GM18867 (cell line): Measurements from ENCODE around the gene PRIMA1.

Experiments
- ATAC-seq: cut with Tn5 transposase; IDR thresholded peaks from one replicate; pipeline ENCODE4 v1.9.1; 2021; ENCODE audit warnings: mild to moderate bottlenecking, moderate library complexity; ENCODE audit not compliant: unreplicated experiment

PRIMA1 gene

DNA sequence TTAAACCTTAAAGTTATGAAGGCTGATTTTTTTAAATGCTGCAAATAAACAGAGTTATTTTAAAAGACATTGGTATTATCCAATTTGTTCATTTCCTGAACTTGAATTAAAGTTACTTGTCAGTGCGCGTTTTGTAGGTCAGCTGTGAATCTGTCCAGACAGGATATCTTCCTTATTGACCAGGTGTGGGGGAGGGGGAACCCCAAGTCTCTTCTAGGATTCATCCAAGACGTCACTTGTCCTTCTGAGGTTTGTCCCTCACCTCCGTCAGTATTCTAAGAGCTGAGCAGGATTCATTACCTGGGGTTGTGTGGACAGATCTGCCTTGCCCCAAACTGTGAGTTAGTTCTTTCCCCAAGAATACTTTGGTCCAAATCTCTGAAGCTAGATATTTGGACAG lies 8.8 kb upstream of the PRIMA1 start:
- no peak for ATAC-seq

DNA sequence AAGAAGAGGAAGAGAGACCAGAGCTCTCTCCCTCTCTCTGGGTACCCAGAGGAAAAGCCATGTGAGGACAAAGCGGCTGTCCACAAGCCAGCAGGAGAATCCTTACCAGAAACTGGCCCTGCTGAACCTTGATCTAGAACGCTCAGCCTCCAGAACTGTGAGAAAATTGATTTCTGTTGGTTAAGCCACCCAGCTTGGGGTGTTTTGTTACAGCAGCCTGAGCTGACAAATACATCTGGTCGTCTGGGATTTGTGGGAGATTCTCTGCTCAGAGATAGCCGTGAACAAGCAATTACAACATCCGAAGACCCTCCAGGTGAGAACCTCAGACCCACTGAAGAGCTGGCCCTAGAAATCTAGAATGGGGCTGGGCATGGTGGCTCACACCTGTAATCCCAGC lies 6.5 kb upstream of the PRIMA1 start:
- no peak for ATAC-seq

DNA sequence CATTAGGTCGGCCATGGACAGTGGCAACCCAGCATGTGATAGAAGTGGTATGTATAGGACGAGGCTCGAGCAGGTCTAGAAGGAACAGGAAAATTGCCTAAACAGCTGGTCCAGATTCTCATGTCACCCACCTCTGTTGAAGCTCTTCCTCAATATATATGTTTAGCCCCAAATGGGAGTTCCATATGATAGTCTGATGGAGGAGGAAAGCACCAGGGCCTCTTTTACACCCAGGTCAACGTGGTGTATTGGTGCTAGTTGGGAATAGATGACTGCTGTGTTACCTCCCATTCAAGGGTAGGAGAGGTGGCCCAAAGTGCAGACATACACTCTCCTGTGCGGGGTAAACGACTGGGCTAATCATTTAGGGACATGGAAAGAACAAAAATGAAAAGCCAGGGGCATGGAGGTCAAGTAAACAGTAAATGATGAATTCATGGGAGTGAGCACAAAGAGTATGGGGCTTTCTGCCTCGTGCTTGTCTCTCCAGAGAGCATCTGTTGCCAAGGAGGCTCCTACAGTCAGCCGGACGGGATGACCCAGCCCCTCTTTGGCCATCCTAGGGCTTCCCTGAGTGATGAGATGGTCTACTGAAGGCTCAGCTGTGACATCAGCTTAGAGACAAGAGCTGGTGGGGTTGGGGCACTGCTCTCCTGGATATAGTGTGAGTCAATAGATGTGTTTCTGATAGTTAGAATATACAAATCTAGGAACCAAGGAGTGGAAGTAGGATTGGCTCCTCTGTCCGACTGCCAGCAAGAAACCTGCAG lies 5.5 kb upstream of the PRIMA1 start:
- no peak for ATAC-seq

DNA sequence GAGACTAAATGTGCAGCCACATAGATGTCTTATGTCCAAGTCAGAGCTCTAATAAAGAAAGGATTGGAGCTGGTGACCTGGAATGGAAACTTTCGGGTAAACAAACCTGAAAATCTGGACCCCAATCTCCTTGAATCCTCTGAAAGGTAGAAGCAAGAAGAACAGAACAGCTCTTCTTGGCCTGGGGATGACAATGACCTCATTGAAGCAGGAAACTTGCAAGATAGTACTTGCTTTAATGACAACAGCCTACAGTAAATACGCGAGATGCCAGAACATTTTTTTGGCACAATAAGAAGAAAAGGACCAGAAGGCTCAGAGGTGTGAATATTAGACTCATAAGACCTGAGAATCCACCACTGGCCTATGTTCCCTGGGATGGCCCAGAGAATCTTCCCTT lies 4.1 kb upstream of the PRIMA1 start:
- no peak for ATAC-seq

DNA sequence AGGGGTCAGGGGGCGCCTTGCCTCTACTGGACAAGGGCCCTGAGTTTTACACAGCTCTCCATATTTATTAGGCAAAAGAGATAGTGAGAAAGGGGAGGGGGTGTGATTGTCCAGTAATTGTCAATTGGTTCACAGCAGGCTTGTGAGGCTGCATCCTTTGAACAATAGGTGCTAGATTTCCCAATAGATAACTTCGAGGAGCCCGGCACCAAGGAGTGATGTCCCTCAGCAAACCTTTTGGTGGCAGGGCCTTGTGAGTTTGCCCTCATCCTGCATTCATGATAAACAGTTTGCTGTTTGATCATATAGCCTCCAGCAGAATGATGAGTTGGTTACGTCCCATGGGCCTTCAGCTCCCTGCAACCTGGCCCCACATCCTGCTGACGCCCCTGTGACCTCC lies 2.7 kb upstream of the PRIMA1 start:
- ATAC-seq: no peak

DNA sequence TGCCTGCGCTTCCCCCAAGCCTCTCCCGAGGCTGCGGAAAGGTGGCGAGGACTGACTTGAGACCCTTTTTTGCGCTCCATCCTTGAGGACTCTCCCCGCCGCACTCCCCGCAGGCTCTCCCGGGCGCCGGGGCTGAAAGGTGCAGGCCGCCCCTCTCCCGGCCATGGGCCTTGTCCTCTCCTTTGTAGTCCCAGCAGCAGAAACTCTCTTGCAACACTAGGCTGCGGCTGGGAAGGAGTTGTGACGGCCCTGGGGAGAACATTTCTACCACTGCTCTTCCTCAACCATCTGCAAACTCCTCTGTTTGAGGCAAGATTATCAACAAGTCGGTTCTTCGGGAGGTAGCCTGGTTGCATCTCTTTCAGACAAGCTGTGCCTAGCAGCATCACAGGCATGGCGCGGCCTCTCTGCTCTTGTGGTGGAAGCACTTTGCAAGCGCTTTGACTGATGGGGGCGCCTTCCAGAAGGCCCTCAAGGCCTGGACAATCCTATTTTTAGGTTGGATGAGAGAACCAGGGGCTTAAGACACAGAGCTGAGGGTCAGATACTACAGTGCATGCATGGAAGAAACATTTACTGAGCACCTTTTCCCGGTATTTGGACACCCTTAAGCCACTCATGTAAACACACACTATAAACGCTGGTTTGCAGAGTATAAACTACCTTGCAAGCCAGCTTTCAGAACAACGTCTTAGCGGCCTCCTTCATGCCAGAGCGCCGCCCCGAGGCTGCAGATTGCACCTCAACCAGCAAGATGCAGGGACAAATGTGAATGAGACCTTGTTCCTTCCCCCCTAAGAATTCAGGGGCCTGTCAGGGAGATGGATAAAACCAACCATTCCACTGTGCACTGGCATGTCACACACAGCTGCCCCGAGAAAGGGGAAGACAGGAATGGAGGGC lies 1.2 kb upstream of the PRIMA1 start:
- ATAC-seq: no peak

DNA sequence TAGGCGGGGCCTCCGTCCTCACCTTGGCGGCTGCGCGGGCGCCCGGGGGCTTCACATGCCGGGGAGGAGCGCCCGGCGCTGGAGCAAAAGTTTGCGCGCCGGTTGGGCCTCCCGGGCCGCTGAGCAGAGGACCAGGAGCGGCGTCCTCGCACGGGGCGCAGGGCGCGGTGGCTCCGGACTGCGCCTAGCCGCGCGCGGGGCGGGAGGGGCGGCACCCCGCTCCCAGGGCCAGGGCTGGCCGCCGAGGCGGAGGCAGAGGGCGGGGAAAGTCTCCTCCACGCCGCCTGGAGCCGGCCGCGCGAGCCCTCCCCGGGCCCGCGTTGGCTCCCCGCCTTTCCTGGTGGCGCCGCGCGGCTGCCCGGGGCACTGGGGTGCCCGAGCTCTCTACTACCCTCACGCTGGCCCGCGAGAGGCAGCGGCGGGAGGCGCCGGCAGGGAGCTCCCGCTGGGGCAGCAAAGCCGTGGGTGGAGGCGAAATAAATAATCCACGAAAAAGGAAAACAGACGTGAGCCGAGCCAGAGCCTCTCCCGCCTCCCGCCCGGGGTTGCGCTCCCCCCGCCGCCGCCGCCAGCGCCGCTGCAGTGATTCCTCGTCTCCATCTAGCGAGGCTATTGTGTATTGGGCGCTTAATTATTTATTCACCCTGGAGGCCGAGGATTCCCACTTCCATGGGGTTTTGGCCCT lies 400 bp upstream of the PRIMA1 start:
- ATAC-seq: no peak

DNA sequence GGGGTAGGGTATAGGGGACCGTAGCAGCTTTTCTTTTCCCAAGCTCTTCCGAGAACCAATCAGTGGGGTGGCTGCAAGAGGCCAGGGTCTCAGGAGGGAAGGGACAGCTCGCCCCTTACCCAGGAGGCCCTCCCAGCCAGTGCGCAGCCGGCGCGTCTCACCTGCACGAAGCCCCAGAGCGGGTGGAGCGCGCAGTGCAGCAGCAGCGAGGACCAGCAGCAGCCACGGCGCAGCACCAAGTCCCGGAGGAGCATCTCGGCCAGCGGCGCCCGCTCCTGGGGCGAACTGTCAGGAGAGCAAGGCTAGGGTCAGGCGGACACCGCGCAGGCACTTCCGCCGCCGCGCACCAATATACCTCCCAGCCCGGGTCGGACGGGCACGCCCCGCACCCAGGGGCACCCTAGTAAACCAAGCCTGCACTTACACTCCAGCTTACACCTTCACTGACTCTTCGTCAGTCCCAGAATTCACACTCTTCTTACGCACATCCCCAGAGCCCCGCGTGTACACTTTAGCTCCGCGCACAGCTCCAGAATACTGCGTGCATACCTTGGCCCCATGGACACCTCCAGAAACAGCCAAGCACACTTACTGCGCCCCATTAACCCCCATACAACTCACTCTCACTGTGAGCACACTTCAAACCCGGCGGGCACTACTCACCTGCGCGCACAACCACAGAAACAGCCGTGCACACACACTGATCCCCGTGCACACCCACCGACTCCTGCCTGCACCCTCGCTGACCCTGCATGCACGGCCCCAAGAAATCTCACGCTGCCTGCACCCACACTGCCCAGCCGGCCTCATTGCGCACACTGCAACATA lies 606 bp downstream of the PRIMA1 start:
- ATAC-seq: no peak

DNA sequence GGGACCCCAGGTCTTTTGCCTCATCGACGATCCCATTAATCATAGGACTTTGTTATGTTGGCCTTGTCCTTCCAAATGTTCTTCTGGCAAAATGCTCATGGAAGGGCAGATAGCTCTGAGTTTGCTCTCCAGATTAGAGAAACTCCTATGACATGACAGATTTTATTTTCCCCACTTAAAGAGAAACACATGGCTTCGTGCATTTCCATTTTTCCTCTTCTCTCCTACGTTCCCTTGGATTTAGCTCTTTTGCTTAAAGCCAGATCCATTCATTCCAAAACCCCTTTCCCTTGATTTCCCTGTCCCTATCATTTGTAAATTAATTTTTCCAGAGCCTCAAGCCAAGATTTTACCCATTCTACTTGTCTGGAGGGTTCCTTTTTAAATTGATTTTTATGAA lies 2.9 kb downstream of the PRIMA1 start:
- ATAC-seq: no peak

DNA sequence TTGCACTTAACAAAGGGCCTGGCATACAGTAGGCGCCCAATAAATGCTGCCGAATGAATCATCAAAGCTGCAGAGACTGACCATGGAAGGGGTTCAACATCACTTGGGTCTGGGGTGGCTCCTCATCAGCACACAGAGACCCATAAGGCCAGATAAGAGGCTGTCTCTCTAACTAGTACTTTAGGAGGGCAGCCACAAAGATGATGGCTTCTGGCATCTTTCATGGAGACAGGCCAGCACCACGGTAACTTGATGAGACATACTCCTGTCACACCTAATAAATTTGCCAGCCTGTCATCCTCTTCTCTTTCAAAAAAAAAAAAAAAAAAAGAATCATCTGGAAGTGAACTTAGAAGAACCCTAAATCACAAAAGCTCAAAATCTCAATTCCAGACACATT lies 3.4 kb downstream of the PRIMA1 start:
- no peak for ATAC-seq

DNA sequence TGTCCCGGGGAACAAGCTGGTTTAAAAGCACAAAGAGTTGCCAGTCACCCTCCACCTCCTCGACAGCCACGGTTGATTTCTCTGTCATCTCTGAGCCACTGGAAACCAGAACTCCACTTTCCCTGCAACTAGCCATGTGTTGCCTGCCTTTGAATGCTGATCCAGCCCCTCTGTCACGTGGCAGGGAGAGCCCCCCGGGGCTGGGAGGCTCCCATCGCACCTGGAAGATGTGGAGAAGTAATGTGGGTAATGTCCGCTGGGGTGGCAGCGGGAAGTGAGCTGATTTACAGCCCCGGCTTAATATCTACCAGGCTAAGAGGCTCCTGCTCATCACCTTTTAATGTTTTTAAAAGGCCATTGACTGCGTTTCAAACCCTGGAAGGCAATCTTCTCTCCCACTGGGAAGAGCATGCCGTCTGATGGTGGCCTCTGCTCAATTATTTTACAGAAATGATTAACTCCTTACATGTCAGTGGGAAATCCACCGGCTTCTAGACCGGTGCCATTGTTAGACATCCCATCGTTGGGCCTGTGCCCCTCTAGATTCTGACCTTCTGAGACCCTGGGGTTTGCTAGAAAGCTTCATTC lies 7.4 kb downstream of the PRIMA1 start:
- no peak for ATAC-seq

DNA sequence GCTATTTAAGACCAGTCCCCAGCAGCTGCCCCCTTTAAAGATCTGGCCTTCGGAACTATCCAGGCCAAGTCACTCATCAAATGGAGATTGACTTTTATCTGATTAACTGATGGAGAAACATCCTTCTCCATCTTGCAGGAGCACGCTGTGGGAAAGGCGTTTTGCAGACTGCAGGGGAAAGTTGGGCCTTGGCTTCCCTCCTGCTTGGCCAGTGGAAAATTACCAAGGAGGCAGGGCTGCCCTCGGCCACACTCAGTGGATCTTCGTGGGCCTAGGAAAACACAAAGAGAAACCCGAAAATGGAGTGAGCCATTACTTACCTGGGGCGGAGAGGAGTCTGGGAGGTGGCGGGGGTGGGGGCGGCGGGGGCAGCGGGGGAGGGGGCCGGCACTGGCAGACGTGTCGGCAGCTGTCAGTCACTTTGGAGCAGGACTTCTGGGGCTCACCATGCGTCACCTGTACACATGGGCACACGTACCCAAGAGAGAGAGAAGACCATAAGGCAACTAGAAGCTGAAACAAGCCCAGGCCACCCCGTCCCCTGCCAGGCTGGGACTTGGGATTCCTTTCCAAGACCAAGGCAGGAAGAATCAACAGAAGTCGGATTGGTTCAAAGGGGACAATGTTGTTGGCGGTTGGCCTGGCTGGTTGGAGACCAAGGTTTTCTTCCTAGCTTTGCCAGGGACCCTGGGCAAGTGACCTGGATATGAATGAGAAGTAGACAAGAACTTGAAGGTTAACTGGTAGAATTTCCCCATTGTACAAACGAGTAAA lies 9.2 kb downstream of the PRIMA1 start:
- no peak for ATAC-seq

DNA sequence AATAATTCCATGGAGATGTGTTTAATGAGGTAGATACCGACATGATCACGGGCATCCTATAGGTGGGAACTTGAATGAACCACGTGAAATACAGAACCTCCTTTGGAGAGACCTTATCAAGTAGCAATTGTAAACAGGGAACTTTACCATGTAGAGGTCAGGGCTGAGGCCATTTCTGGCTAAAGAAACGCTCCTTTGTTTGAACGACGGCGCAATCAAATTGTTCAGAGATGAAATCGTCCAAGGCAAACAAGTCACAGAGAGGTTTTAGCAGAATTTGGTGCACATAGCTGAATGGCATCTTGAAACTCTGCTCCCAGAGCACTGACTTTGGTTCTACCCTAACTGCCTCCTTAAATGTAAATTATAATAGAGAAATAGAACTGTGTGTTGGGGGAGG lies 9.8 kb downstream of the PRIMA1 start:
- no peak for ATAC-seq

DNA sequence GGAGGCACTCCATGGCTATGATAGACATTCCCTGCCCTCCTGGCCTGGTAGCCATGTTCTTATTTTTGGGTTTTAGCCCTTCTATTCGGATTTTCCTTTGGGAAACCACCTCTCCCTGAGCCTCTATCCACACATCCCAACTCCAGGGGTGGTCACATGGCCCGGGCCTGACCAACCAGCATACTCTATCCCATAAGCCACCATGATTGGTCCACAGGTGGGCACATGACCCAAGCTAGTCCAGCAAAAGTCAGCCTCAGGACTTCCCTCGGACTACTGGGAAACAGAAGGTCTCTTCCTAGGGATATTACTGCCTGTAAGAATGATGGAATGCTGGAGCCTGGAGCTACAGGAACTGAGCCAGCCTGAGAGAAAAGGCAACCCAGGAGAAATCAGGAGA lies 12.5 kb downstream of the PRIMA1 start:
- ATAC-seq: no peak

DNA sequence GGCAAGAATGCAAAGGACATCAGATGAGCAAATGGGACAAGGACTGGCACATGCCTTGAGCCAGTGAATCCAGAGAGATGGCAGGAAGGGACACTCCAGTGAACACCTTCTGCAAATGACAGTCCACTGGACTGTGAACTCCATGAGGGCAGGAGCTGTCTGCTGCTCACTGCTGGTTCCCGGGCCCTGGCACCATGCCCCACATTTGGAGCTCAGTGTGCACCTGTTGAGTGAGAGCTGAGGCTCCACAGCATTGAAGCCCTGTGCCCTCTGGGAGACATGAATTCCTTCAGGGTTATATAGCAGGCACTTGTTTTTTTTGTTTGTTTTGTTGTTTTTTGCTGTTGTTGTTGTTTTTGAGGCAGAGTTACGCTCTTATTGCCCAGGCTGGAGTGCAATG lies 13.1 kb downstream of the PRIMA1 start:
- ATAC-seq: no peak

DNA sequence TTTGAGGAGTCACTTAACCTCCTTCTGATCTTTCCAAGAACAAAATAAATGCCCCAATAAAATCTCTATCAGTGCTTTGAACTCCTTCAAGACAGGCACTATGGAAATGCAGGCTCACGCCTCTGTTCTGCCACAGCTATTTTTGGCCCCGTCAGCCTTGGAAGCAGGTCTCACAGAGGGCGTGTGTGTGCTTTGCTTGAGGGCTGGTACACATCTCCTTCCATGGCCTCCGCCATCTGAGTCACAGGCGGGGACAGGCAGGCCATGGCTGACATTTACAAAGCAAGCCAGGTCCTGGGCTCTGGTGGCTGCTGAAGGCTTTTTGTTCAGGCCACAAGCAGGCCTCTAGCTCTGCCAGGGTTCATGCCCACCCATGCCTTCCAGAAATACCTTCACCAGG lies 16.0 kb downstream of the PRIMA1 start:
- ATAC-seq: no peak

DNA sequence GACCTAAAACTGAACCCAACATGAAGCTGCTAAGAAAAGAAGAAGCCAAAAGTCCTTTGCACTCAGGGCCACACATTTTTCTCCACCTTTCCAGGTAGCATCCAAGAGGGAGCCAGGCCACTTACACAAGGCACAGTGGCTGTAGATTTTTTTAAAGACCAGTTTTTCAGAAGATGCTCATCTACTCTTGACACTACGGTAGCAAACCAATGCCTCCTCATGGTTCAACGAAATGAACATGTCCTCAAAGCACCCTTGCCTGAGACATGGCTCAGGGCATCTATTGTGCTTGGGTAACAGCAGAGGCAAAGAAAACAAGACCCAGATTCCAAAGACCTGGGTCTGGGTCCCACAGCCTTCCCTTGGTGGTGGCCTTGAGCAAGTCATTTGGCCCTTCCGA lies 22.3 kb downstream of the PRIMA1 start:
- no peak for ATAC-seq

DNA sequence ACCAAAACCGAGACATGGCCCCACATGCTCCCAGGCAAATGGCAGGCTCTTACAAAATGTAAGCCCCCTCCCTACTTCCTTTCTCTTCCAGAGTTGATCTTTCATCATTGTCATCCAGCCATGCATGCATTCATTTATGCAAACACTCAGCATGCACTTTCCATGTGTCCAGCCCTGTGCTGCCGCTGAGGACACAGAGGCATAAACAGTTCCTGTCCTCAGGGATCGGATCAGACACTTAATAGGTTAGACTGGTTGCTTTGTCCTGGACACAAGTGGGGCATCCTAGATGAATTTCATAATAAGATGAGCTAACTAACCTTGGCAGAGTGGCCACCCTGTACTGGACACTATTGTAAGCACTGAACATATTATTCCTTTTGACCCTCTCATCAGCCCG lies 23.1 kb downstream of the PRIMA1 start:
- ATAC-seq: no peak

DNA sequence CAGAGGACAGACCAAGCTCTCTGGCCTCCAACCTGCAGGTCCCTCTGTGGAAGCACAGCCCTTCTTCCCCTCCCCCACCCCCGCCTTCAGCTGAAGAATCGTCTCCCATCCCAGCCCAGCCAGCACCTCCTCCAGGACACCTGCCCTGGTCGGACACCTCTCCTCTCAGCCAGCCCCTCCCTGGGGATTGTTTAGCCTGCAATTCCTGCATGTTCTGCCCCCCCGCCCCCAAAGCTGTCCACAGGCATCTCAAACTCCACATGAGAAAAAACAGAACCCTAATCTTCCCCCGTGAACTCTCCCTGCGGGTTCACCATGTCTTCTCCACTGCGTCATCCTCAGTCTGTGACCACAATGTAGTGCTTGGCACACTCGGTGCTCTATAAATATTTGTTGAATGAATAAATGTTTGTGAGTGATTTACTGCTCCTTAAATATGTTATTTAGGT lies 24.1 kb downstream of the PRIMA1 start:
- ATAC-seq: no peak
